HFF-Myc (cell line): ENCODE measurements around the gene CPS1.

Experiments used
- DNase-seq: peaks from one replicate; pipeline ENCODE4 v3.0.0-alpha.2; 2011; ENCODE audit warnings: low read depth; ENCODE audit errors: extremely low read depth
- H3K4me3 ChIP-seq: replicated peaks from 2 replicates; pipeline ENCODE4 v1.5.1; 2011; ENCODE audit warnings: low read depth, mild to moderate bottlenecking, control low read depth, low read length
- CTCF ChIP-seq: IDR thresholded peaks from 2 replicates; pipeline ENCODE4 v1.5.1; 2012; ENCODE audit warnings: mild to moderate bottlenecking, low read depth, low read length, control low read depth; ENCODE audit errors: missing control alignments

The CPS1 gene

GRCh38 chr2:210555555-210555954, 844 bp upstream of the CPS1 start:
- no peak for DNase-seq
- H3K4me3 ChIP-seq = no peak overlapping the region
- no peak for TF ChIP-seq CTCF

DNA sequence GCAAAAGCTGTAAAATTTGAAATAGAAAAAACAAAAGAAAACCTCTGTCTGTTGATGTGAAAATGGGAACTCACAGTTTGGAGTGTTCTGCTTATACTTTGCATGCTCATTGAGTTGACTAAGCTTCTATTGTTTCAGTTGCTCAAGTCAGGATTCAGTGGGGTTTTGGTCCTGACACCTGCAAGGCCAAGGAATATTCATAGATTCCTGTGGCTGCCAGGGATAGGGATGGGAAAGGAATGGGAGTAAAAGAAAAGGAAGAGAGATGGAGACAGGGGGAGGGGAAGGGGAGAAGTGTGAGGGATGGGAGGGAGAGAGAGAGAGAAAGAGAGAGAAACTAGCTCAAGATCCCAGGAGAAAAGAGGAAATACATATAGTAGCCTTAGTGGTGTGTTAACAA, 1.3 kb downstream of the CPS1 start:
- no peak for DNase-seq
- H3K4me3 ChIP-seq = no peak overlapping the region

GRCh38 chr2:210558708-210559107, 2.3 kb downstream of the CPS1 start:
- no peak for TF ChIP-seq CTCF
- H3K4me3 ChIP-seq = no peak overlapping the region
- DNase-seq = no peak

More for the DNA sequence above, 1.3 kb downstream of the CPS1 start:
- TF ChIP-seq CTCF = no peak

DNA sequence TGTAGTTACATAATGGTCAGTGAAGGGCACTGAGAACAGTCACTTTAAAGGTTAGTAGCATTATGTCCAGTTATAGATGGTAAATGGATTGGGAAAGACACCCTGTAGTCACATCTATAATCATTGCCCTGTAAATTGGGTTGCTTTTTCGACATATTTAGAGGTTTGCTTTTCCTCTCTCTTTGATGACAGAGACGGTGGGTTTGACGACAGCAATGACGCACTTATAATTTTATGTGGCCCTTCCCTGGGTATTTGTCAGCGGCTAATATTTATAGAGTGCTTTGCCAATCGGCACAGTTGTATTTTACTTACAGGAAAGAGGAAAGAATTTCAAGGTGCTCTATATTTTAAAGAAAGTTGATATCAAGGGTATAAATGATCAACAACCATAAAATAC, 2.8 kb downstream of the CPS1 start:
- no peak for TF ChIP-seq CTCF
- H3K4me3 ChIP-seq = no peak overlapping the region
- no peak for DNase-seq

- no peak for TF ChIP-seq CTCF
- H3K4me3 ChIP-seq = no peak overlapping the region
- DNase-seq = no peak
These were observed 5.1 kb downstream of the CPS1 start for GRCh38 chr2:210561475-210561874.

DNA sequence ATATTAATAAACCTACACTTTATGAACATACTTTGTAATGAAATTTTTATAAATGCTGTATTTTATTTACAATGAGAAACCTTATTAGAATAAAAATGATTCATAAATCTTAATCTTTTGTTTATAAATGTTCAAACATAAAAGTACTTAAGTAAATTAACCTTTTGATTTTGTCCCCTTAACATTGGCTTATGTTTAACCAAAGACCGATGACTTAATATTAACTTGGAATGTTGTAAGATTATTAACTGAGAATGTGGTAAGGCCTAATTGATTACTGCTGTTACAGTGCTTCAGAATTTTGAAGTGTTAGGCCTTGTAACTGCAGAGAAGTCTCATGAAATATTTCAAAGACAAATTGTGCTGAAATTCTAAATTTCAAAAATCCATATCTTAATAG, 5.7 kb downstream of the CPS1 start:
- no peak for DNase-seq
- TF ChIP-seq CTCF = no peak

GRCh38 chr2:210562502-210563080, 6.2 kb downstream of the CPS1 start:
- no peak for TF ChIP-seq CTCF
- DNase-seq = no peak

More for the DNA sequence above, 5.7 kb downstream of the CPS1 start:
- no peak overlapping the region for H3K4me3 ChIP-seq

More at GRCh38 chr2:210562502-210563080, 6.2 kb downstream of the CPS1 start:
- H3K4me3 ChIP-seq = no peak overlapping the region
